G401 (cell line): Measurements from ENCODE around the gene KLHL11. TPM values are rescaled to one million over a fixed set of nuclear protein-coding genes. Genes with fewer than 3 reads are reported as not detected.
"Not testable (repeated sequence)": the region's sequence is repeated elsewhere in the genome, so short reads cannot be mapped to it uniquely, and the experiment has no call there.

Experiments
- DNase-seq: peaks from one replicate; pipeline ENCODE4 v3.0.0-alpha.2; 2015; ENCODE audit warnings: low spot score
- in situ Hi-C: cut with HindIII; loops from 2 replicates; pipeline ENCODE4 v1.10.0; 2016; ENCODE audit warnings: low sequenced_read_pairs, mixed read lengths
- total RNA-seq: library from RNA; depleted of rRNA; stranded (reverse); fragments of >200 nt; shearing (Covaris generic); gene quantifications from 2 replicates; pipeline ENCODE4 v1.2.3, GENCODE V29; 2014

Gene KLHL11
- total RNA-seq, 1 experiment from 2014 or later, result 16.2 TPM

DNA sequence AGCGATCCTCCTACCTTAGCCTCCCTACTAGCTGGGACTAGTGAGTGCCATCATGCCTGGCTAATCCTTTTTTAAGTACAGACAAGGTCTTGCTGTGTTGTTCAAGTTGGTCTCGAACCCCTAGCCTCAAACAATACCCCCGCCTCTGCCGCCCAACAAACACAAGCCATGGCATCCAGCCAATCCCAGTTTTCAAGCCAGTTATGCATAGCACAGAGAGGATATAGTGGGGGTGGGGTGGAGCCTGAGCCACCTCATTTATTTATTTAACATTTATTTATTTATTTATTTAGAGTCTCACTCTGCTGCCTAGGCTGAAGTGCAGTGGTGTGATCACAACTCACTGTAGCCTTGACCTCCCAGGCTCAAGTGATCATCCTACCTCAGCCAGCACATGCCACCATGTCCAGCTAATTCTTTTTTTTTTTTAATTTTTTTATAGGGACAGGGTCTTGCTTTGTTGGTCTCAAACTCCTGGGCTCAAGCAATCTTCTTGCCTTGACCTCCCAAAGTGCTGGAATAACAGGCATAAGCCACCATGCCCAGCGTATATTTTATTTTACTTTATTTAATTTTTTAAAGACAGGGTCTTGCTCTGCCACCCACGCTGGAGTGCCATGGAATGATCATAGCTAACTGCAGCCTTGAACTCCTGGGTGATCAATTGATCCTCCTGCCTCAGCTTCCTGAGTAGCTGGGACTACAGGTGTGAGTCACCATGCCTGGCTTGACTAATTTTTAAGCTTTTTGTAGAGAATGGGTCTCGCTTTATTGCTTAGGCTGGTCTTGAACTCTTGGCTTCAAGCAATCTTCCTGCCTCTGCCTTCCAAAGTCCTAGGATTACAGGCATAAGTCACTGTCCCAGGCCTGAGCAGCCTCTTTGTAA lies 26.2 kb upstream of the KLHL11 start:
- DNase-seq, result no peak
- in situ Hi-C loops, result no loop called here

DNA sequence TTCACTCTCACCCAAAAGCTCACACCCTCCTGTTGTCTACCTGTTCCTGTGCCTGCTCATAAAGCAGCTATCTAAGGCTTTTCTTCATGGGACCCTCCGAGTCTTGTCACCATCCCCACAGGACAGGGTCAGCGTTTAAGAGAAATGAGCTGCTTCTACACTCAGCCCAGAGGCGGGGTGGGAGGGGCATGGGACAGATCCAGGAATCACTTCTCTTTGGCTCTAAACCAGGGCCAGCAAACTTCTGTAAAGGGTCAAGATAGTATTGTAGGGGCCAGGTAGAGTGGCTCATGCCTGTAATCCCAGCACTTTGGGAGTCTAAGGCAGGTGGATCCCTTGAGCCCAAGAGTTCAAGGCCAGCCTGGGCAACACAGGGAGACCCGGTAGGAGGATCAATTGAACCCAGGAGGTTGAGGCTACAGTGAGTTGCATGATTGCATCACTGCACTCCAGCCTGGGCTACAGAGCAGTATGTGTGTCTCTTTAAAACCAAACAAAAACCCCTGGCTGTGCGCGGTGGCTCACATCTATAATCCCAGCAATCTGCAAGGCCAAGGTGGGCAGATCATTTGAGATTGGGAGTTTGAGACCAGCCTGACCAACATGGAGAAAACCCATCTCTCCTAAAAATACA lies 23.2 kb upstream of the KLHL11 start:
- in situ Hi-C loops, result no loop called here
- DNase-seq, result no peak

DNA sequence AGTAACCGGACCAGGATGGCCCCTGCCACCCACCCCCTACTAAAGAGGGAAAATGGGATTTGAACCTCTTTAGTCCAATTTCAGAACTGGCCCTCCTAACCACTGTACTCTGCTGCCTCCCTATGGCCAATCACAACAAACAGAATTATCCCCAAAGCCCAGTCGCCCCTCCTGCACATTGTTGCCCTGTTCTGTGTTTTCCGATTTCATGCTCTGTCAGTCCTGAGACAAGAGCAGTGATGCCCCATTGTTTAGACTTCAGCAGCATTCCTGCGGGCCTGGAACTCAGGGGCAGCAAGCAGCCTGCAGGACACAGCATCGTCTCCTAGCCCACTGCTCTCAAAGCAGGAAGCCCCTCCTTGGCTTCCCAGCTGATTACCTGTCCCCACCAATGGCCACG lies 20.5 kb upstream of the KLHL11 start:
- in situ Hi-C loops, result no loop called here
- peak; percentile 17 for DNase-seq

DNA sequence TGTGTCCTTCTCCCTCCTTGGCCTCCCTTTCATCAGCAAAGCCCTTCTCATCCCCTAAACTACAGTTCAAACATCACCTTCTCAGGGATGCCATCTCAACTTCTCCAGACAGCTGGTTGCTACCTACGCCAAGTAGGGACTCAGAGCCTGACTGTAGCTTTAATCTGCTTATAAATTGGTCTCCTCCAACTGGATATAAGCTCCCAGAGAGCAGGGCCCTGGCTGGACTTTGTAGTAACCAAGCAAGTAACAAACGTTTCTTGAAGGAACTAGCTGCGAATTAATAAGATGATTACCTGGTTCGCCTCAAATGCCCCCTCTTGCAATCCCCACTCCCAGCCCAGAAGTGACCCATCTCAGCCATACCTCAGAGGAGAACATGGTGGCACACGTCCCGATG lies 17.5 kb upstream of the KLHL11 start:
- DNase-seq, result no peak
- in situ Hi-C loops, result no loop called here

DNA sequence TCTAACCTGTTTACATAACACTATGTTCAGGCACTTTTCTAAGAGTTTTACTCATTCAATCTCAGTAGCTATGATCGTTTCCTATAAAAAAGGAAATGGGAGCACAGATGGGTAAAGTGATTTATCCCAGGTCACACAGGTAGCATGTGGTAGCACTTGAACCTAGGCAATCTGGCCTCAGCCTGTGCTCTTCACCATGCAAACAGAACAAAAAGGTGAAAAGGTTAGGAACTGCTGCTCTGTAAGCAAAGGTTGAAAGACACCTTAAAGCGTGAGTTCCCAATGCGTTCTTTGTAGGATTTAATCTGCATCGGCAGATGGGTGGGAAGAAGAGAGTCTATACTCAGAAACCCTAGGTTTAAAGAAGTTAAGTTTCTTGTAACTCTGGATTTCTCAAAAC lies 14.9 kb upstream of the KLHL11 start:
- DNase-seq, result no peak
- in situ Hi-C loops, result no loop called here

DNA sequence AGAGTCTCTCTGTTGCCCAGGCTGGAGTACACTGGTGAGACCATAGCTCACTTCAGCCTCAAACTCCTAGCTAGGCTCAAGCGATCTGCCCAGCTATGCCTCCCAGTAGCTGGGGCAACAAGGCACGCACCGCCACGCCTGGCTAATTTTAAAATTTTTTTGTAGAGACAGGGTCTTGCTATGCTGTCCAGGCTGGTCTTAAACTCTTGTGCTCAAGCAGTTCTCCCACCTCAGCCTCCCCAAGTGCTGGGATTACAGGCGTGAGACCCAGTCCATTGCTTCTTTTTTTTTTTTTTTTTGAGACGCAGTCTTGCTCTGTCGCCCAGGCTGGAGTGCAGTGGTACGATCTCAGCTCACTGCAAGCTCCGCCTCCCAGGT lies 9.1 kb upstream of the KLHL11 start:
- in situ Hi-C loops, DNase-seq: not testable (repeated sequence)

DNA sequence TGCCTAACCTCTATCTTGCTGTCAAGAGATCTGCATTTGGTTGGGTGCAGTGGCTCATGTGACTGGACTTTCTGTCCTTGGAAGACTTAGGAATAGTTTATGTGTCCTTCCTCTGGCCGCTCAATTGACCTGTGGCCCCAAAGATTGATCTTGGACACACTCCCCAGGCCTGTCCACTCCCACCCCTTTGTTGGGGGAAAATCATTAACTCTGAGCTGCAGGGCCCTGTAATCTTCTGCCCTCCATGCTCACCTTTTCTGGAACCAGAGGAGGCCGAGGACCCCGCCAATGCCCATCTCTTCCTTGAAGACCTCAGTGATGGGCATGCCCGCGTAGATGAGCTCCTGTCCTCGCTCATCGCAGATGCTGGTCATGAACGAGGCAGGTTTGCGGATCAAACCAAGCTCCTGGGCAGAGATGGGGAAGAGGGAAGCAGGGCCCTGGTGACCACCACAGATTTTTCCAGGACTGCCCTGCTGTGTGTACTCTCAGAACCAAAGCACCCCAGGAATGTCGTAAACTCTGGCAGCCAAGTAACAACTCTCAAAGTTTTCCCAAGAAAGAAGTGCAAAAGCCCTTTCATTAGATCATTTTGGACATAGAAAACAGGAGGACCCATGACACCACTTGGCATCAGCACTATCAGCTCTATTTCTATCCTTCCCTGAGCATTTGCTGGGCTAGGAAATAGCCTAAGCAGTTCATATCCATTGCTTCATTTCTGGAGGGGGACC lies 8.5 kb upstream of the KLHL11 start:
- DNase-seq, result no peak
- in situ Hi-C loops, result no loop called here

DNA sequence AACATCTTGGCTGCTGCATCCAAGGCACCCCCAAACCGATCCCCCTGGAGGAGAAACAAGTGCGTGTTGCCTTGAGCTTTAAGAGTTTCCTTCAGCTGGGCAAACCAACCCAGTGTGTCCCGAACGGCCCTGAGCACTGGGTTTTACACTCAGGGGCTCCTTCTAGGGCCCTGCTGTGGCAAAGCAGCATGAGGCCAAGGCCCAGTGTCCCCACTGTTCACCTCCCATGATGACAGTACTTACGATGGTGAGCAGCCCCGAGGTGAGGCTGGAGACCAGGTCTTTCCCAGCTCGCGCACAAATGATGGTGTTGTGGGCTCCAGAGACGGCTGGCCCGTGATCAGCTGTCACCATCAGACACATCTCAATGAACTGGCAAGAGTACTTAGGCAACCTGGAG lies 6.6 kb upstream of the KLHL11 start:
- DNase-seq, result no peak
- in situ Hi-C loops, result no loop called here

DNA sequence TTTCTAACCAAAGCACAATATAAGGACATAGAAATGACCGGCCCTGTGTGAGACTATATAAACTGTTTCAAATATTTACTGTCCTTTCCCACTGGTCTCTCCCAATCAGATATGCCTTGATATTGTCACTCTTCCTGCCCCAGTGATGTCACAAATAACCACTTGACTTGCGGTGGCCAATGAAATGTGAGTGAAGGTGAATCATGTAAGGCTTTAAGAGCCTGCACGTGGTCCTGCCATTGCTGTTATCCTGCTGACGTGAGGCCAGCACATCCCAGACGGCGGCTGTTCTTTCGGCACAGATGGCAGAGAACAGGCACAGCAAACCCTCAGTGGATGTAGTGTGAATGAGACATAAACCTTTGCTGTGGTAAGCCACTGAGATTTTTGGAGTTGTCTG lies 5.4 kb upstream of the KLHL11 start:
- DNase-seq, result no peak

DNA sequence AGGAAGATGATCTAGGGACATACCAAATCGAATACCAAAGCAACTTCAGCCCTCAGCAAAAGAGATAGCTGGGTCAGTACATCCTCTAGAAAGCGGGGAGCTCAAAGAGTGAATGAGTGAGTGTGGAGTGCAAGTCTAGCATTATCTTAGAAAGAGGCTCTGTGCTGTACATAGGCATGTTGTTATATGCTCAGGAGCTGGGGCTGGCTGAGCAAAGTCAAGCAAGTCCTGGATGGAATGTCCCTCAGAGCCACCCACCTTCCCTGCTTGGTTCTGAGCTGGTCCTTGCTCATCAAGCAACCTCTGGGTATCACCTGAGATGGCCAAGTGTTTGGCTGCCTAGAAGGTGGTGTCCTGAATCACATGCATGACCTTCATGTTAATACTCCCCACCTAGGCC lies 4.9 kb upstream of the KLHL11 start:
- in situ Hi-C loops, result no loop called here
- DNase-seq, result no peak

More for the DNA sequence above, 5.4 kb upstream of the KLHL11 start:
- in situ Hi-C loops, result no loop called here

DNA sequence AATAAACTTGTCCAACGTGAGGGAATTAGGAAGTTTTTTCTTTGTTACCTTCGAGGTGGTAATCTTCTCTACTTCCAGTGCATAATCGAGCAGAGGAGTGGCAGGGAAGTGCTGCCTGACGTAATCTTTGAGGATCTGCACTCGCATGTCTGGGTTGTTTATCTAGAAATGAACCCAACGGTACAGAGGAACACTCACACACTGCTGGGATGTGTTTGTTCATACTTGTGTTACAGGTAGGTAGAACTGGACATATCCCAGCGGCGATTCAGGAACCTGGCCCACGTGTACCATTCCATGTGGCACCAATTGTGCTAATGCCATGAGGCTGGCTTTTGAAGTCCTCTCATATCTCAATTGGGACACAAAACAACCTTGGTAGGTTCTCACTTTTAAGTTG lies 4.2 kb upstream of the KLHL11 start:
- in situ Hi-C loops, result no loop called here
- DNase-seq, result no peak

DNA sequence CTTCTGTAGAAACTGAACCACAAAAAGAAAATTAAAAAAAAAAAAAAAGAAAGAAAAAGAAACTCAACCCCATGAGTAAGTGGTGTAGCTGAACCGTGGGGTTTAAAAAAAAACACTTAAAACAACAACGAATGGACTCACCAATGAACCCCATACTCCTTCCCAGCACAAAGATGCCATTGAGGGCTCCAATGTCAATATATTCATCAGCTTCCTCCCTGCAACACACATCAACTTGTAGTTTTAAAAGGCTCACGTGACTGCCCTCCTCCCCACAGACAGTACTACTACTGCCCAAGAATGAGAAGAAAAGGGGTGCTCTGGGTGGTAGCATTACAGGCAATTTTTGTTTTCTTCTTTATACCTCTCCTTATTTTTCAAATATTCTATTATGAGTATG lies 3.3 kb upstream of the KLHL11 start:
- in situ Hi-C loops, result no loop called here

DNA sequence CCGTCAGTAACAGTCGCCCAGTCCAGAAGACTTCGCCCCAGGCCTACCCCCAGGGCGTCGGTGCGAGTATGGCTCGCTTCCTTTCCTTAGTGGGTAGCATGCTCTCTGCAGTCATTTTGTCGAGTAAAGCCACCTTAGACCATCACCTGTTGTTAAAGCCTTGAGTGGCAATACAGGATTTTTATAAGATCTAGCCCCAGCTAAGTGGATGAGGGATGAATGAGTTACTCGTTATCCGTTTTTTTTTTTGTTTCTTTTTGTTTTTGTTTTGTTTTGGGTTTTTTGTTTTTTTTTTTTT lies 322 bp upstream of the KLHL11 start:
- DNase-seq, result no peak
- in situ Hi-C loops, result no loop called here

More for the DNA sequence above, 3.3 kb upstream of the KLHL11 start:
- DNase-seq, result no peak

DNA sequence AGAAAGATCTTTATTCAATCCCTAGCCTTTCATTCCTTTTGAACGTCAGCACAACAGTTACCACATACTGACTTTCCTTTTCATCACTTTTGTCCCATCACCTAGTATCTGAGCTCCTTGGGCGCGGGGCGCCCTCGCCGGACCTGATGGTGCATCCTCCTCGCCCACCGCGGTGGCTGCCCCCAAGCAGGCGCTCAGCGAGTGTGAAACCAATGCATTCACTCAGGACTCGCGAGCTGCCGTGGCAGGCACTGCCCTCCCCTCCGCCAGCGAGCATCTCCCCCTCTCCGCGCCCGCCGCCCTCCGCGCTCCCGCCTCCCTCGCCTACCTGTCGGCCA lies 756 bp downstream of the KLHL11 start:
- no peak for DNase-seq
- in situ Hi-C loops, result no loop called here

DNA sequence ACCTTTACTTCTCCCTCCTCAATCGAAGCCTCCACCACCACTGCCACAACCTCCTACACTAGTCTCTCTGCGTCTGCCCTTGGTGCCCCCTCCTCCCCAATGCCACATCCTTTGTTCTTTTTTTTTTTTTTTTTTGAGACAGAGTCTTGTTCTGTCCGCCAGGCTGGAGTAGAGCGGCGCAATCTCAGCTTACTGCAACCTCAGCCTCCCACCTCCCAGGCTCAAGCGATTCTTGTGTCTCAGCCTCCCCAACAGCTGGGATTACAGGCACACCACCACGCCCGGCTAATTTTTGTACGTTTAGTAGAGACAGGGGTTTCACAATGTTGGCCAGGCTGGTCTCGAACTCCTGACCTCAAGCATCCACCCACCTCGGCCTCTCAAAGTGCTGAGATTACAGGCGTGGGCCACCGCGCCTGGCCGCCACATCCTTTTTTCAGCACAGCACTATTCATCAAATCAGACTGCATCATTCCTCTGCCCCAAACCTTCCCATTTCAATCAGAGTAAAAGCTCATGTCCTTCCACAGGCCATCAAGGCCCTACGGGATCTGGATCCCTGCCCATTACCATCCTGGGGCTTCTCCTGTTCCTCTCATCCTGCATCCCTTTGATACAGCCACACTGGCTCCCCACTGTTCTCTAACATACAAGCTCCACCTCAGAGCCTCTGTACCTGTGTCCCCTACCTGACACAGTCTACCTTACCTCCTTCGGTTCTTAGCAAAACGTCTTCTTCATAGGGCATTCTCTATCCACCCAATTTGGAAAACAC lies 2.0 kb downstream of the KLHL11 start:
- in situ Hi-C loops, result no loop called here
- peak; percentile 43 for DNase-seq

DNA sequence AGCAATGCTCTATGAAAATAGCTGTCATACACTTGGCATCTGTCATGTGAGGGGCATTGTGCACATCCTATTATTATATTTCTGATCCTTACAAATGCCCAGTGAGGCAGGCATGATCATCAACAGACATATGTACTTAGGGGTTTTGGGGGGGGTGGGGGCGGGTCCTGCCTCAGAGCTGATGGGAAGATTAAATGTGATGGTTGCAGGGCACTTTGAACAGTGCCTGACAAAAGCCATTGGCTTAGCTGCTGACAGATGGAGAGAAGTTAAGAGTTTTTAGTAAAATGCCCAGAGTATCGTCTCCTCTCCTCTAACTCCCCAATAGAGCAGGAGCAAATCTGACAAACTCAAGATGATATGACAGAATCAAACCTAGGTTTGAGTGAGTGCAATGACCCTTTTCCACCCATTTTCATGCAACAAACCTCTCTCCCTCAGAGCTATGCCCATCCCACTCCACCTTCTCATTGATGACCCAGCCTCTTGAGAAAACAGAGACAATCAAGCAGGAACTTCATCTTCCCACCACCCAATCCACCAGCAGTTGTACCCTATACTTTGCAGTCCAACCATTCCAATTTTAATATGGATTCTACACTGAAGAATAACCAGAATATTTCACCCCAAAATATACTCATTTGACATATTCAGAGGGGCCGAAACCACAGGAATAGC lies 4.8 kb downstream of the KLHL11 start:
- in situ Hi-C loops, result no loop called here
- DNase-seq, result no peak

DNA sequence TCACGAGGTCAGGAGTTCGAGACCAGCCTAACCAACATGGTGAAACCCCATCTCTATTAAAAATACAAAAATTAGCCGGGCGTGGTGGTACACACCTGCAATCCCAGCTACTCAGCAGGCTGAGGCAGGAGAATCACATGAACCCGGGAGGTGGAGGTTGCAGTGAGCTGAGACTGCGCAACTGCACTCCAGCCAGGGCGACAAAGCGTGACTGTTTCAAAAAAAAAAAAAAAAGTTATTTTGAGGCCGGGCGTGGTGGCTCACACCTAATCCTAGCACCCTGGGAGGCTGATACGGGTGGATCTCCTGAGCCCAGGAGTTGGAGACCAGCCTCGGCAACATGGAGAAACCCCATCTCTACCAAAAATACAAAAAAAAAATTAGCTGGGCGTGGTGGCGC lies 13.8 kb downstream of the KLHL11 start:
- in situ Hi-C loops, DNase-seq: not testable (repeated sequence)

DNA sequence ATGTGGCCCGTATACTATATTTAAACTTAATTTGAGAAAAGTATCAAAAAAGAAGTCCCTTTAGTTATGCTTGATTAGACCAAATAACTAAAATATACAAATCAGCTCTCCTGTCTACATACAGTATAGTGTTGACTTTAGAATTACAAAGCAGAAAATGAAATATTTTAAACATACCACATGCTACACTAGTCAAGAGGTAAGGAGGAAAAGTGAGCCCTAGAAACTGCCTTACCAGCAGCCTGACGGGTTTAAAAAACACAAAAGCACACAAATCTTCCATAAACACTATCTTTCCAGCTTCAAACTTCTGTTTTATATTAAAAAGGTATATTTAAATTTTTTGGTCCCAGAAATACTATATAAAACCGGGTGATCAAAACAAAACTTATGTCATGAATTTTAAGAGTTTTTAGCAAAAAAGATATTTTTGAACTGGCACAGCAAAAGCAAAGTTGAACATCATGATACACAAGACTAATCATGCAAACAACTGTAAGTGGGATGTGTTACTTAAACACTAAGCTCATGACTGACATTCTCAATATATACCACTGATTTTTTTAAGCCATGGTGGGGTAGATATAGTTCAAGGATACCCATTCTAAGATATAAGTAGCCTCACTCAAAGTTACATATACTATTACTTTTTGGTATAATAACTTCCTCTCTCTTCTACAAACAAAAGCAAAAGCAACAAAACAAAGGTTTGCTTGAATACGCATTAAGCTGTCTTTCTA lies 15.8 kb downstream of the KLHL11 start:
- DNase-seq, result no peak
- in situ Hi-C loops, result no loop called here

DNA sequence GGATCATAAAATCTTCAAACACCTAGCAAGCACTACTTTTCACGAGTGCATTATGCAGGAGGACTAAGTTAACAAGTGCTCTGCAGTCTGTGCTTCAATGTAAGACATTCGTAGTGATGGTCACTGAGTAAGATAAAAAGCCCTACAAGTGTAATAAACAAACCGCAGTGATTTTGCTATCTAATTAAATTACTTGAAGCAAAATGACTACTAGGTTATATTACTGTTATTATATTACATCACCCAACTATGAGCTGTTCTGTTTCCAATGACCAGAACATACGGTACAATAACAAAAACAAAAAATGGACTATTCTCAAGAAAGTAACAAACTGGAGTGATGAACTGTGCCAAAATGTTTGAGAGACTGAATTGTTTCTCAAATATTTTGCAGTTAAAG lies 16.4 kb downstream of the KLHL11 start:
- in situ Hi-C loops, result no loop called here
- no peak for DNase-seq
